ENCODE data around the gene ITGBL1. TPM values are rescaled to one million over a fixed set of nuclear protein-coding genes. Genes with fewer than 3 reads are reported as not detected.

The ITGBL1 gene
- total and polyA plus RNA-seq, 2 of the 4 experiments (the other 2 are of a cell fraction): 22.2 to 24.2 TPM

GRCh38 chr13:101575581-101575980, 123.1 kb downstream of the ITGBL1 start:
- Histone ChIP-seq H3K27ac (ENCODE audit: insufficient read depth, low read length) (no peak overlapping the region), H3K9me1 (ENCODE audit: insufficient read depth, low read length) (peaks cover 5% of the 10 kb centered on the region; the same call in 1 of the 2 replicates), H3K56ac (ENCODE audit: extremely low read depth, insufficient read depth, low read length) (no peak overlapping the region), H4K20me1 (ENCODE audit: insufficient read depth, low read length) (no peaks in the 10 kb centered on the region), H3K4me3 (ENCODE audit: insufficient read depth, low read depth, low read length) (no peak overlapping the region), H3K14ac (replicated peaks; ENCODE audit: low read depth, low read length) (no peak overlapping the region), H3K27me3 (ENCODE audit: control insufficient read depth, insufficient read depth, low read length) (no peaks in the 10 kb centered on the region), H2BK15ac (ENCODE audit: low read depth, low read length) (no peak overlapping the region), H3K23ac (ENCODE audit: low read depth, low read length) (no peak overlapping the region), H3K9me3 (ENCODE audit: control insufficient read depth, insufficient read depth, low read length) (no peaks in the 10 kb centered on the region), H3K4me2 (ENCODE audit: low read depth, low read length) (no peak overlapping the region), H3K79me1 (ENCODE audit: low read depth in 1 of 2, low read length in 2 of 2) (no peaks in the 10 kb centered on the region), H3K9ac (ENCODE audit: low read depth, low read length) (no peak overlapping the region), H2BK5ac (ENCODE audit: low read depth, low read length, poor library complexity, severe bottlenecking) (no peak overlapping the region), H2BK20ac (ENCODE audit: low read depth, low read length) (no peak overlapping the region), H4K8ac (ENCODE audit: low read depth in 2 of 2, low read length in 2 of 2) (no peak overlapping the region), H3K4me1 (ENCODE audit: control insufficient read depth, insufficient read depth, low read length) (peaks cover 6% of the 10 kb centered on the region), H3K18ac (ENCODE audit: low read depth, low read length) (no peak overlapping the region), H4K5ac (ENCODE audit: low read depth, low read length) (no peak overlapping the region), H2AK5ac (ENCODE audit: low read depth, low read length) (no peak overlapping the region), H3K36me3 (ENCODE audit: control insufficient read depth, insufficient read depth, low read length) (no peaks in the 10 kb centered on the region), H2BK120ac (ENCODE audit: low read depth, low read length) (no peak overlapping the region), H2AFZ (replicated peaks; ENCODE audit: low read length, poor library complexity) (no peak overlapping the region), H2AK9ac (replicated peaks; ENCODE audit: low read depth, low read length, poor library complexity) (no peak overlapping the region), H4K91ac (ENCODE audit: insufficient read depth, low read depth, low read length) (no peak overlapping the region), H3K4ac (ENCODE audit: low read depth, low read length) (no peak overlapping the region)
- POLR2A ChIA-PET (ENCODE audit: unreplicated experiment): no interaction called here
- intact Hi-C loops (cut with micrococcal nuclease): no loop called here
- CTCF ChIA-PET: interaction anchor here (1.4 kb wide), 1 partner anchor 181 kb away, joined by 3 read pairs; no protein-coding TSS in a partner anchor
- dilution Hi-C loops (cut with HindIII; ENCODE audit: low sequenced_read_pairs, unreplicated experiment): no loop called here
- BruUV-seq (replicated peaks): no TSS peak
- DNase-seq: no peak
- in situ Hi-C loops (cut with MboI; ENCODE audit: low sequenced_read_pairs): no loop called here
- ATAC-seq (ENCODE audit: low read depth): no peak
- TF ChIP-seq MAFK (IDR thresholded peaks at IDR 0.05; ENCODE audit: low read depth, low read length) (no peak), POLR2A (IDR thresholded peaks at IDR 0.05; ENCODE audit: low read depth, low read length) (no peak), CHD1 (IDR thresholded peaks at IDR 0.05; ENCODE audit: low read depth, low read length) (no peak), CEBPB (IDR thresholded peaks at IDR 0.05; ENCODE audit: low read depth, low read length) (no peak), SMC3 (IDR thresholded peaks at IDR 0.05; ENCODE audit: low read depth, low read length) (no peak), USF2 (IDR thresholded peaks at IDR 0.05; ENCODE audit: low read depth, low read length) (no peak), BHLHE40 (IDR thresholded peaks at IDR 0.05; ENCODE audit: low read depth, low read length) (no peak), NFE2L2 (IDR thresholded peaks at IDR 0.05; ENCODE audit: low read depth, low read length) (no peak), RCOR1 (IDR thresholded peaks at IDR 0.05; ENCODE audit: insufficient replicate concordance, low read length) (no peak), FOS (IDR thresholded peaks at IDR 0.05; ENCODE audit: low read depth, low read length) (no peak)

All from IMR-90 (cell line).